HT1080 (cell line): ENCODE results near the gene HDAC9. TPM values are rescaled to one million over a fixed set of nuclear protein-coding genes. Genes with fewer than 3 reads are reported as not detected.
A peak's percentile ranks its signal among the peaks of the same experiment; 100 is the strongest.
"Not testable (repeated sequence)": the region's sequence is repeated elsewhere in the genome, so short reads cannot be mapped to it uniquely, and the experiment has no call there.

Source experiments
- DNase-seq: peaks from one replicate; pipeline ENCODE4 v3.0.0-alpha.2; 2015; ENCODE audit warnings: low read depth
- small RNA-seq: library from RNA; depleted of rRNA; stranded (forward); fragments of <200 nt; gene quantifications from one replicate; pipeline ENCODE3, GENCODE V24; 2014
- total RNA-seq: library from RNA; depleted of rRNA; stranded (reverse); fragments of >200 nt; shearing (Covaris generic); gene quantifications from 2 replicates; pipeline ENCODE4 v1.2.3, GENCODE V29; 2014

The HDAC9 gene
- total RNA-seq, 1 experiment from 2014 or later: 9.6 TPM

DNA sequence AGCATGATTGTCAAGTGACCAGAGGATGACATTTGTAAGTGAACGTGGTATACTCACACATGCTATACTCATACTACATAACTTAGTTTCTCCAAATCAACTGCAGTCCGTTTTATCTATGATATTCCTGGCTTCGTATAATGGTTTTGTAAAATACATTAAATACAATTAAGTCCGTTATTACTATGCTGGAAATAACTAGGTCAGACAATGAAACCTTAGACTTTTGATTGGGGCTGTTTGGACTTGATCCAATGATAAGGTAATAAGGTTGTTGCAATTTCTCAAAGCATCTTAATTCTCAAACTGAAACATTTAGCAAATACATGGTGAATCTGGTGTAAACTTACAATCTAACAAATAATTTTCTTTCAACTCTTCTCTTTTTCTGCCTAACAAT is 504.9 kb downstream of the HDAC9 start:
- DNase-seq: no peak

DNA sequence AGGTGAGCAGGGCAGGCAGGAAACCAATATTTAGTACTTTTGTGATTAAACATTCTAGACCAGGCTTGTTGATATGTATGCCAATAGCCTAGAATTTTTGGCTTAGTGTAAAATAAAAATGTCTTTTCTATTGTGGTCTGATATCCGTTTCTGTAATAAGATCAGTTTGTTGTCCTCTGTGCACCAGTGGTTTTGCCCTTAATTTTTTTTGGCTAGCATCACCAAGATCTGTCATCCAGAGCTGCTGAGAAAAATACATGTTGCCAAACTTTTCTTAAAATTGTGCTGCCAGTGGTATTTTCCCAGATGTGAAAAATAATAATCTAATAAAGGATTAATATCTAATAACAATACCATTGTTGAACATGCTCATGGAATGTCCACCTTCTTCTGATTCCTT is 506.3 kb downstream of the HDAC9 start:
- DNase-seq: no peak

DNA sequence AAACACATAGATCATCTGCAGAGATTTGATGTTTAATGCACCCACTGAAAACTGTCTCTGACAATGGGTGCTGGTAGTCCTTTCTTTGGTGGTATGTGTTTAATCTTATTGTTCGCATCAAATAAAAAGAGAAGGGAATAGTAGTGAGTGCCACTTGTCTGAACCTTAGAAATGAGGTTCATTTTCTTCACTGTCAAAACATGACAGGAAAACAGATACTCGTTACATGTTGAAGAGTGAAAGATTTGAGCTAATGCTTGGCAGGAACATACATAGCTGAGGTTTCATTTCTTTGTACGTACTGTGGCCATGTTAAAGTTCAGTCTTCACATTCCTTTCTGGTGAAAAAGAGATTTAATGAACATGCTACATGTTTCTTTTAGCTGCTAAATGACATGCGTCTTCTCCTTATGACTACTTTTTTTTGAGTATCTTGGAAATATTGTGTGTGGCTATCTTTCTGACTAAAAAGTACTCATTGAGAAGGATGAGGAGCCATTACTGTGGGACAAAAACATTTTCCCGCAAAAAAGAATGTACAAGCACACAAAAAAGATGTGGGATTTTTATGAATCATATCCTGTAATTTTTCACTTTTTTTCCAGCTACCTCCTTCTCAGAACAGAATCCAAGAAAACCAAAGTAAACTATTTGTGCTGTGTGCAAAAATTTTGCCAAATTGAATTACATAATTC is 513.8 kb downstream of the HDAC9 start:
- peak; percentile 35 for DNase-seq

DNA sequence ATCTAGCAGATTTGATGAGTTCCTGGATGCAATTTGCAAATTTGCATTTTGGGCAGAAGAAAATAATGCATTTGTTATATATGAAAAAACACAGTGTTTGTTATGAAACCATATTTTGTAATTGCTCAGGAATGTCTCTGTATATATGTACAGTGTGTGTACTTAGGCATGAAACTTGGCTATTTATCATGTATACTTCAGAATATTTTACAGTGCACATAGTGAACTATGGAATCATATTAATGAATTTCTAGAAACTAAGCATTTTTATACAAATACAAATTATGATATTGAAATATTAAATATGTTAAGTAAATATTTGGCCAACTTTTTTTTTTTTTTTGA is 514.4 kb downstream of the HDAC9 start:
- DNase-seq: no peak

DNA sequence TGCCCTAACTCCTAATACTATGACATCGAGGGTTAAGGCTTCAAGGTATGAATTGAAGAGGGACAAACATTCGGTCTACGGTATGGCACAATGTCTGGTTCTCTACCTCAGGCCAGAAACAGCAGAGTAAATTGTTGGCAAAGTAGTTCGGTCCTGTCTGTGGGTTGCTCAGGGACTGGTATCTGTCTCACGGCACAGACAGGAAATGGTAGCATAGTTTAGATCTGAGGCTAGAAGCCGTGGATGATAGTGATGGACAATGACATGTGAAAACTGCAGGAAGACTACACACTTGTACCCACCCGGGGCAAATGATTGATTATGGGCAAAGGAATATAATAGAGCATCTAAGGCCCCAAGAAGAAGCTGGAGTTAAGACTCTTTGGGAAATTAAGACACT is 515.7 kb downstream of the HDAC9 start:
- DNase-seq: no peak

DNA sequence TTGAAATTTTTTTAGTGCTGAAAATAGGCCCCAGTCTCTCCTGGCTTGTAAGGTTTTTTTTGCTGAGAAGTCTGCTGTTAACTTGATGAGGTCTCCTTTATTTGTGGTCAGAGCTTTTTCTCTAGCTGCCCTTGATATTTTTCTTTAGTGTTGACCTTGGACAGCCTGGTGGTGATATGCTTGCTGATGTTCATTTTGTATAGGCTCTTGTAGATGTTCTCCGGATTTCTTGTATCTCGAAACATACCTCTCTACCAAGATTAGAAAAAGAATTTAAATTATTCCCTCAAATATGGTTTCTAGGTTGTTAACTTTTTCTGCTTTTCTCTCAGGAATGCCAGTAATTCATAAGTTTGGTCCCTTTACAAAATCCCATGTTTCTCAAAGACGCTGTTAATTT is 519.5 kb downstream of the HDAC9 start:
- DNase-seq: no peak

DNA sequence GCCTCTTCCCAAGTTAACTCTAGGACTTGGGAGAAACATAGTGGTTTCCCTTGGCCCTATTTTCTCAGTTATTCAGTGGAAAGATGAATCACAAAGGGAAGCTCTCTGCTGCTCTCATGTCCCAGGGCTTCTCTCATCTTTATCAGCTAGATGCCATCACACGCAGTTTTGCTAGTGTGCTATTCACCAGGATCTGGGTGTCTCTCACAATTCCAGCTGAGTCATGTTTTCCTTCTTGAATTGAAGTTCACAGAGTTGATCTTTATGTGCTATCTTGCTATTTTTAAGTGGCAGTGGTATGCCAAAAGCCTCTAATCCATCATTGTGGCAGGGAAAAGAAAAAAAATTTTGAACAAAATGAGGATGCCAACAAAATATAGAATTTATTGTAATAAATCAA is 520.6 kb downstream of the HDAC9 start:
- peak; percentile 50 for DNase-seq

DNA sequence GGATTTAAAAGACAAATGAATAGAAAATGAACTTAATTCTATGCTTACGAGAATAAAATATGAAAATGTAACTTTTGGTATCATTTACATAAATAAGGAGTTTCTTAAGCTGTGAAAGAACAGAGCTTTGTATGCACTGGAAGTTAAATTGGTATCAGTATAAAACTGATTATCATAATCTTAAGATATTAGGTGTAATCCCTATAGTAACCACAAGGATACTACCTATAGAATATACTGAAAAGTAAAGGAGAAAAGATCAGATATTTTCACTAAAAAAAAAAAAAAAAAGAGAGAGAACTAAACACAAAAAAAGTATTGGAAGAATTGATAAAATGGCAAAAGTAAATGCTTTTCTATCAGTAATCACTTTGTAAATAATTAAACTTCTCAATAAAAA is 521.8 kb downstream of the HDAC9 start:
- DNase-seq: no peak

DNA sequence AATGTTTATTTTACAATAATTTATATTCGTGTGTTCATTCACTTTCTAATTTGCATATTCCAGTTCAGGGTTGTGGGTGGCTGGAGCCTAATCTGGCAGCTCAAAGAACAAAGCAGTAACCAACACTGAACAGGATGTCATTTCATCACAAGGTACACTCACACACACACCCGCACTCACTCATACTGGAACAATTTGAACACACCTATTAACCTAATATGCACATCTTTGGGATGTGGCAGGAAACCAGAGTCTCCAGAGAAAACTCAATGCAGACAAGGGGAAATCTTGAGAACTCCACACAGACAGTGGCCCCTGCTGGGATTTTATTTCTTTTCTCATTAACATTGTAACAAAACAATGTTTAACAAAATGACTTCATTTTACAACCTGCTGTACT is 524.5 kb downstream of the HDAC9 start:
- peak; percentile 60 for DNase-seq

DNA sequence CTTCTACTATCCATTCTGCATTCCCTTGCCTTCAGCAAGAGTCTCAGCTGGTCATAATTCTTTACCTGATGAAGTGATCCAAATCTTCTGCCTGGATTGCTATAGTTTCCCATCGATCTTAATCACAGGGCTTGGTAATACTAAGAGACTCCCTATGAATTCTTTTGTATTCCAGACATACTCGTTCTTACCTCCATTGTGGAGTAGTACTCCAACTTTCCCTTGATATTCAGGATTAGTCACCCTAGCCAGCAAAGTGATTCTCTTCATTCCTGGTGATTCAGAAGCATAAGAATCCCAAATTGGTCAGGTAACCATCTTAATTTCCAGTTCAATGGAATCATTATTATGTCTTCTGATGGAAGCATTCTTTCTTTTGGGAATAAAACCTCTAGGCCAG is 525.2 kb downstream of the HDAC9 start:
- DNase-seq: peak; percentile 58

DNA sequence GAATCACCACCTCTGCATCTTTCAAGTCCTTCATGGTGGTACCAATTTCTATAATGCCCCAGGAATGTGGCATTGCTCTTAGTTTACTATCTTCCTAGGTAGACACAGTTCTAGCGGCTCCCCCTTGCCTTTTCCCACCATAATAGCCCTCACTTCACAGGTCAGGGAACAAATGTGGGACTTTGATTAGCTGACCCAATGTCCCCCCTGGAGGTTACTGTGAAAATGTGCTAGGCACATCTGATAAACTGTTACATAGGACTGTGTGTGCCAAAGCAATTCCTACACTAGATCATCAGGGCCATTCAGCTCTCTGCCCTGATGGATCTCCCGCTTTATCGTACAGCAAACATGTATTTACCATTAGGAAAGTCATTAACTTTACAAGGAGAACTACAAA is 527.9 kb downstream of the HDAC9 start:
- DNase-seq: no peak

DNA sequence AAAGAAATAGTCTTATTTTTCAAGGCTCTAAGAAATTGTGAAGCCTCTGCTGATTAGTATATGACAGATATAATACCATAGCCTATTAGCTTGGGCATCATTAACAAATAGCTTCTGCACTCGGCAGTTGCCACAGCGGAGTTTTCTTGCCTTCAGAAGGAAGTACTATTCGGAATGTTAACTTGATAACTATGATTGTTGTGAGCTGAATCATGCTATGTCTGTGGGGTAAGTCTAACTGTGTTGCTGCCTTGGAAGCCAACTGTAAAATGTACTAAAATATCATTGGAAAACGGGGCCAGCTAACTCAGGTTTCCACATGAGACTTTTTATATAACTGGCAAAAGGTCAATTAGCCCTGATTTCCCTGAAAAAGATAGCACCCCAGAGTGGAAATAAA is 528.7 kb downstream of the HDAC9 start:
- DNase-seq: no peak

DNA sequence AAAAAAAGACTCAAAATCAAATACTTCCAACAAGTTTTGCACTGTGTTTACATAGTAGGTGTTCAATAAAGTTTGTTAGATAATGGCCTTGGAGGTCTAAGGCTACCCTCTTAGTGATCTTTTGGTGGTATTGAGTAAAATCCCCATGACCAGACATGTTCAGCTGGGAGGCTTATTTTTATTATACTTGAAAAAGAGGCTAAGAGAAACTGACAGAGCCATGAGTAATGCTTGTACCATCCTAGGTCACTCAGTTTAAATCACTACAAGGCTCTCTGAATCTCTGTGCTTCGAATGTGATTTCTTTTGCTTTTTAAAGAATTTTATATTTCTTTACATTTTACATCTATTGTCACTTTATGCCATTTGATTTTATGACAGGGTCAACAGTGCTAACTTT is 531.3 kb downstream of the HDAC9 start:
- peak; percentile 26 for DNase-seq

DNA sequence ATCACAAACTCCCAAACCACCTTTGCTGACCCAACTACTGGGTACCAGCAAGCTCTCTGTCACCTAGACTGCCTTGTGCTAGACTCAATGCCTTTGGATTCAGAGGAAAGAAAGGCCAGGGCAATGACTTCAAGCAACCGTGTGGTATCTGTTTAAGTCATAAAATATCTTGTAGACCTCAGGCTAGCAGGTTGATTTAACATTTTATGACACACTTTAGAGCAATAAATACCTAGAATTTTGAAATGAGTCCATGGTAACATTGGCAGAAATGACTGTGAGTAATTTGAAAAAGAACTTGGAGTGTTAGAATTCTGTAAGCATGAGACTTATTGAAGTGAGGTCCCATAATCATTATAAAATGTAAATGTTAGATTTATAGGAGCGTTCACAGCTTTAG is 534.7 kb downstream of the HDAC9 start:
- DNase-seq: no peak

DNA sequence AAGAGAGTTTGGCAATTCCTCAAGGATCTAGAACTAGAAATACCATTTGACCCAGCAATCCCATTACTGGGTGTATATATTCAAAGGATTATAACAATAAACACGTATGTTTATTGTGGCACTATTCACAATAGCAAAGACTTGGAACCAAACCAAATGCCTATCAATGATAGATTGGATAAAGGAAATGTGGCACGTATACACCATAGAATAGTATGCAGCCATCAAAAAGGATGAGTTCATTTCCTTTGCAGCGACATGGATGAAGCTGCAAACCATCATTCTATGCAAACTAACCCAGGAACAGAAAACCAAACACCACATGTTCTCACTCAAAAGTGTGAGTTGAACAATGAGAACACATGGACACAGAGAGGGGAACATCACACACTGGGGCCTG is 537.4 kb downstream of the HDAC9 start:
- not testable (repeated sequence) for DNase-seq

DNA sequence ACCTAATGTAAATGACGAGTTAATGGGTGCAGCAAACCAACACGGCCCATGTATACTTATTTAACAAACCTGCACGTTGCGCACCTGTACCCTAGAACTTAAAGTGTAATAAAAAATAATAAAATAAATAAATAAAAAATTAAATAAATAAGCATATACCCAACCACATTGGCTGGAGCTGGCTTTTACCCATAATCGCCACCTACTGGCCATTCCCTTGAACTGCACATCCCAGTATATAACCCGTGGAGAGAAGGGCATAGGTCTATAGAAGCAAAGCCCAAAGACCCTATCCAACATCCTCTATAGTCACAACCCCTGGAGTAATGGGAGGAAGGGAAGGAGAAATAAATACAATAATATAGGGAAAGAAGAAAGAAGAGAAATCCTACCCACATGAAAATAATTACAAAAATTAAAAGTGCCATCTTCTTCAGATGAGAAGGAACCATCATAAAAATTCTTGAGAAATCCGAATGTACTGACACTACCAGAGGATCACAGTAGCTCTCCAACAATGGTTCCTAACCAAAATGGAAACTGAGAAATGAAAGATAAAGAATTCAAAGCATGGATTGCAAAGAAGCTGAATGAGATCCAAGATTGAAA is 556.3 kb downstream of the HDAC9 start:
- peak; percentile 15 for DNase-seq

Small RNA genes lying within 50 kb of the gene (small RNA-seq; reads per million reads assigned to genes)
- not detected for gene RN7SKP266
